ENCODE data around the gene CAPN1. TPM values are rescaled to one million over a fixed set of nuclear protein-coding genes. Genes with fewer than 3 reads are reported as not detected.

Gene CAPN1
- total and polyA plus RNA-seq, 10 donors: 61.6 to 203 (median 145) TPM

DNA sequence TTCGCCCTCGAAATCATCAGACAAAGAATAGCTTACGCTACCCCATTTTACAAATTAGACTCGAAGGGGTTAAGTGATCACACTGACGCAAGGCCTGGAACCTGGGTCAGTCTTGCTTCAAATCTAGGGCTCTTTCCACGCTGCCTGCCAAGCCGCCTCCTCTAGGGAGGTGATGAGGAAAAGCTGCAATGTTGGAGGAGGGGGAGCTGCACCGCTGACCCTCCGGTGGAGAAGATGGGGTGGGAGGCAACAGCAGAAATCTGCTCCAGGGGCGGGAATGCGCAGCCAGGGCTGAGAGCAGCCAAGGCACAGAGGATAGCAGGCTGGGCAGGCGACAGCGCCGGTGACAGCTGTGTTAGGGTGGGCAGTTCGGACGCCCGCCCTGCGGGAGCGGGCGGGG lies 48.0 kb upstream of the CAPN1 start:
- WGBS, 5 donors: 0 to 3% (median 2%) methylated on average over 10 to 20 of the region's 20 CpGs
- DNase-seq: no peak
- TF ChIP-seq POLR2AphosphoS5 (IDR thresholded peaks at IDR 0.05) (no peak), POLR2A (IDR thresholded peaks at IDR 0.05) (no peak)
- TF ChIP-seq, protein P1, sequence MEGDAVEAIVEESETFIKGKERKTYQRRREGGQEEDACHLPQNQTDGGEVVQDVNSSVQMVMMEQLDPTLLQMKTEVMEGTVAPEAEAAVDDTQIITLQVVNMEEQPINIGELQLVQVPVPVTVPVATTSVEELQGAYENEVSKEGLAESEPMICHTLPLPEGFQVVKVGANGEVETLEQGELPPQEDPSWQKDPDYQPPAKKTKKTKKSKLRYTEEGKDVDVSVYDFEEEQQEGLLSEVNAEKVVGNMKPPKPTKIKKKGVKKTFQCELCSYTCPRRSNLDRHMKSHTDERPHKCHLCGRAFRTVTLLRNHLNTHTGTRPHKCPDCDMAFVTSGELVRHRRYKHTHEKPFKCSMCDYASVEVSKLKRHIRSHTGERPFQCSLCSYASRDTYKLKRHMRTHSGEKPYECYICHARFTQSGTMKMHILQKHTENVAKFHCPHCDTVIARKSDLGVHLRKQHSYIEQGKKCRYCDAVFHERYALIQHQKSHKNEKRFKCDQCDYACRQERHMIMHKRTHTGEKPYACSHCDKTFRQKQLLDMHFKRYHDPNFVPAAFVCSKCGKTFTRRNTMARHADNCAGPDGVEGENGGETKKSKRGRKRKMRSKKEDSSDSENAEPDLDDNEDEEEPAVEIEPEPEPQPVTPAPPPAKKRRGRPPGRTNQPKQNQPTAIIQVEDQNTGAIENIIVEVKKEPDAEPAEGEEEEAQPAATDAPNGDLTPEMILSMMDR (IDR thresholded peaks at IDR 0.05 in 8 of 11, conservative IDR thresholded peaks at IDR 0.05 in 3 of 11): no peak
- H3K27ac ChIP-seq: peak overlapping the region; percentile 92 to 100 (median 98)
- H3K4me3 ChIP-seq: peak overlapping the region; percentile 77 to 99 (median 96)
- H3K36me3 ChIP-seq: peaks cover 5 to 43% (median 41%) of the 10 kb centered on the region in 6 donors
- H3K27me3 ChIP-seq (replicated peaks in 1 of 7): no peaks in the 10 kb centered on the region
- intact Hi-C loops (cut with DNase I; ENCODE audit: low total_unique reads): no loop called here
- peaks cover 38 to 78% (median 58%) of the 10 kb centered on the region in 6 donors for H3K4me1 ChIP-seq
- H3K9me3 ChIP-seq: no peaks in the 10 kb centered on the region

DNA sequence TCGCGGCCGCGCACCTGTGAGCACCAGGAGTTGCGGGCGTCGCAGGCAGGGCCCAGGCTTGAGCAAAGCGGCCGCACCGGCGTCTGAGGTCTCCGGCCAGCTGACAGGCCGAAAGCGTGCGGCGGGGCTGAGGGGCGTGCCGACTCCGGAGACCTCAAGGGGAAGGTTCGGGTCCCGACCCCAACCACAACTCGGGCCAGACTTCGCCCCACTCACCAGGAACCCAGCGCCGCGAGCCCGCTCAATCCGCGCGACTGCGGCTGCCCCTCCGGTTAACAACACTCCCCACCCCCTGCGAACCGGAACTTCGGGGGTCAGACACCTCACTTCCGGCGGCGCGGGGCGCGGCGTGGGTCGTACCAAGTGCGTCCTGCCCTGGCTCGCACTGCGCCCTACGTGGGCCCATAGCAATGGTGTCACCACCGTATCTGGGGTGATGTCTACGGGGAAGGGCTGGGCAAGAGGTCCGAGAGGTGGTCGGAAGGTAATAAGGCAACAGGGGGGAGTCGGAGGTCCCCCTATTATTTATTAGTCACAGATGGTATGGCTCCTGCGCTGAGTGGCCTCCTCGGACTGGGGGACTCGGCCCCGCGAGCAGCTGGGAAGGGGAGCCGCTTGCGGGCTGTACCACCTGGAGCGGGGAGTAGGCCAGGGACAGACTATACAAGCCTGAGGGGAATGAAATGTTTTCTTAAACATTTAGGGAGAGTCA lies 47.3 kb upstream of the CAPN1 start, which contains the start of gene SYVN1:
Gene SYVN1 (minus strand): TSS at position 280 of the 712 bp plus-strand sequence. CDS start 918 bp downstream, outside the sequence.
- DNase-seq: peak; percentile 97
- H3K27ac ChIP-seq: peak within 1 kb of the TSS; percentile 92 to 100 (median 98)
- H3K36me3 ChIP-seq: peaks cover 5 to 37% (median 34%) of the 10 kb centered on the region in 6 donors
- H3K4me1 ChIP-seq: peaks cover 38 to 71% (median 57%) of the 10 kb centered on the region in 6 donors
- WGBS, 5 donors: 0 to 1% (median 0%) methylated on average over 32 to 60 of the region's 60 CpGs
- no peaks in the 10 kb centered on the region for H3K27me3 ChIP-seq (replicated peaks in 1 of 7)
- no peaks in the 10 kb centered on the region for H3K9me3 ChIP-seq
- intact Hi-C loops (cut with DNase I; ENCODE audit: low total_unique reads): no loop called here
- H3K4me3 ChIP-seq: peak within 1 kb of the TSS; percentile 77 to 99 (median 96)
- TF ChIP-seq POLR2A (IDR thresholded peaks at IDR 0.05): peak; percentile 71 to 90 (median 83)
- TF ChIP-seq POLR2AphosphoS5 (IDR thresholded peaks at IDR 0.05): peak; percentile 99
- TF ChIP-seq, protein P1 (IDR thresholded peaks at IDR 0.05 in 8 of 11, conservative IDR thresholded peaks at IDR 0.05 in 3 of 11): peak in 2 of 11 experiments; percentile 5 to 8

DNA sequence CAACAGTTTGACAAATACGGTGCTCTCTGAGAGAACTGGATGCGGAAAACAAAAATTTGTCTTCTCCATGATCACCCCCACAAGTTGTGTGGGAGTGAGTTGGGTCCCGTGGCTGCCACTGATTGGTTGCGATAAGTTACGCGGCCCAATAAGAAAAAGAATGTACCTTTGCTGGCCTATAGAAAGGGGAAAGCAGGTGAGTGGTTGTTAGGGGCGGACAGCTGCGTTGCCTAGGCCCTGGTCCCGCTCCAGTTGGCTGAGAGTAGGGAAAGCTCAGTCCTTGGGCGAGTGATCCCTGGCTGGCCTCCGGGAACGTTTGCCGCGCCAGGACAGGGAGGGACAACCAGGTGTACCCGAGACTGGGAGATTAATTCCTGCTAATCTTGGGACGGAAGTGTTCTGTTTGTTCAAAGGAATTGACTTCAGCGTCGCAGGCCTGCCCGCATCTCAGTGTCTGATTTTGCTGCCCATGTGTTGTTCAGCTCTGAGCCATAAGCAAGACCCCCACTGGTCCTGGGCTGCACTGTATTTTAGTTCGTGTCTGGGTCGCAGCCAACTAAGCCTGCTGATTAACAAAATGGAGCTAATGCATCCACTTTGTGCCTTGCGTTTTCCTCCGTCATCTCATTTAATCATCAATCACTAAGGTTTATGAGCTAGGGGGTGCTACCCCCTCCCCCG lies 46.6 kb upstream of the CAPN1 start:
- peaks cover 5 to 30% (median 28%) of the 10 kb centered on the region in 6 donors for H3K36me3 ChIP-seq
- peak; percentile 94 for DNase-seq
- no peaks in the 10 kb centered on the region for H3K27me3 ChIP-seq (replicated peaks in 1 of 7)
- no peaks in the 10 kb centered on the region for H3K9me3 ChIP-seq
- peaks cover 38 to 64% (median 50%) of the 10 kb centered on the region in 6 donors for H3K4me1 ChIP-seq
- H3K27ac ChIP-seq: peak overlapping the region; percentile 92 to 100 (median 98)
- TF ChIP-seq POLR2A (IDR thresholded peaks at IDR 0.05) (no peak), POLR2AphosphoS5 (IDR thresholded peaks at IDR 0.05) (no peak)
- TF ChIP-seq, protein P1 (IDR thresholded peaks at IDR 0.05 in 8 of 11, conservative IDR thresholded peaks at IDR 0.05 in 3 of 11): no peak
- WGBS, 5 donors: 2 to 6% (median 4%) methylated on average over 24 of the region's 24 CpGs
- H3K4me3 ChIP-seq: peak overlapping the region; percentile 77 to 99 (median 96)
- intact Hi-C loops (cut with DNase I; ENCODE audit: low total_unique reads): no loop called here
